HG03442 (cell line): ENCODE data around the gene PKHD1.

Experiments
- ATAC-seq: cut with Tn5 transposase; IDR thresholded peaks from one replicate; pipeline ENCODE4 v1.9.1; 2021; ENCODE audit warnings: mild to moderate bottlenecking, moderate library complexity; ENCODE audit not compliant: unreplicated experiment

PKHD1 gene

GRCh38 chr6:51571168-51571567 lies 516.2 kb downstream of the PKHD1 start:
- no peak for ATAC-seq

GRCh38 chr6:51570168-51570921 lies 517.1 kb downstream of the PKHD1 start:
- ATAC-seq: no peak

- no peak for ATAC-seq
Measured at GRCh38 chr6:51569594-51569993, 517.8 kb downstream of the PKHD1 start.

- ATAC-seq: no peak
Measured at GRCh38 chr6:51568771-51569170, 518.6 kb downstream of the PKHD1 start.

GRCh38 chr6:51565472-51565871 lies 521.9 kb downstream of the PKHD1 start:
- ATAC-seq: no peak
